Measurements from ENCODE around the gene TSHZ2.

GRCh38 chr20:53304146-53304545 lies 332.0 kb downstream of the TSHZ2 start:
- TF ChIP-seq CTCF (IDR thresholded peaks at IDR 0.05; ENCODE audit: extremely low read depth in 1 of 2, insufficient read depth in 1 of 2, low read depth in 1 of 2, low read length in 2 of 2) (no peak), EZH2 (IDR thresholded peaks at IDR 0.05; ENCODE audit: borderline replicate concordance, low read depth, low read length, severe bottlenecking) (no peak), POLR2A (IDR thresholded peaks at IDR 0.05; ENCODE audit: low read depth, low read length) (no peak), FOS (IDR thresholded peaks at IDR 0.05; ENCODE audit: borderline replicate concordance, insufficient read depth, low read length) (no peak)
